ENCODE measurements around the gene TMEM130.

TMEM130 gene, protein sequence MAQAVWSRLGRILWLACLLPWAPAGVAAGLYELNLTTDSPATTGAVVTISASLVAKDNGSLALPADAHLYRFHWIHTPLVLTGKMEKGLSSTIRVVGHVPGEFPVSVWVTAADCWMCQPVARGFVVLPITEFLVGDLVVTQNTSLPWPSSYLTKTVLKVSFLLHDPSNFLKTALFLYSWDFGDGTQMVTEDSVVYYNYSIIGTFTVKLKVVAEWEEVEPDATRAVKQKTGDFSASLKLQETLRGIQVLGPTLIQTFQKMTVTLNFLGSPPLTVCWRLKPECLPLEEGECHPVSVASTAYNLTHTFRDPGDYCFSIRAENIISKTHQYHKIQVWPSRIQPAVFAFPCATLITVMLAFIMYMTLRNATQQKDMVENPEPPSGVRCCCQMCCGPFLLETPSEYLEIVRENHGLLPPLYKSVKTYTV
- long read RNA-seq, donor 1, partial matches to known transcripts: 0 of 1 reads
- long read RNA-seq, donor 1, other reads (novel, unspliced or antisense): 0 of 1 reads
- long read RNA-seq, donor 2: 0 reads
- long read RNA-seq, donor 3, partial matches to known transcripts: 0 of 2 reads
- long read RNA-seq, donor 3, other reads (novel, unspliced or antisense): 0 of 2 reads
- long read RNA-seq, donor 4, partial matches to known transcripts: 0 of 1 reads
- long read RNA-seq, donor 4, other reads (novel, unspliced or antisense): 0 of 1 reads
- long read RNA-seq, donor 5: 0 reads
- long read RNA-seq, donor 6, partial matches to known transcripts: 0 of 2 reads
- long read RNA-seq, donor 6, other reads (novel, unspliced or antisense): 0 of 2 reads
- long read RNA-seq, donor 7: 0 reads
- long read RNA-seq, donor 8, partial matches to known transcripts: 0 of 1 reads
- long read RNA-seq, donor 8, other reads (novel, unspliced or antisense): 0 of 1 reads

DNA sequence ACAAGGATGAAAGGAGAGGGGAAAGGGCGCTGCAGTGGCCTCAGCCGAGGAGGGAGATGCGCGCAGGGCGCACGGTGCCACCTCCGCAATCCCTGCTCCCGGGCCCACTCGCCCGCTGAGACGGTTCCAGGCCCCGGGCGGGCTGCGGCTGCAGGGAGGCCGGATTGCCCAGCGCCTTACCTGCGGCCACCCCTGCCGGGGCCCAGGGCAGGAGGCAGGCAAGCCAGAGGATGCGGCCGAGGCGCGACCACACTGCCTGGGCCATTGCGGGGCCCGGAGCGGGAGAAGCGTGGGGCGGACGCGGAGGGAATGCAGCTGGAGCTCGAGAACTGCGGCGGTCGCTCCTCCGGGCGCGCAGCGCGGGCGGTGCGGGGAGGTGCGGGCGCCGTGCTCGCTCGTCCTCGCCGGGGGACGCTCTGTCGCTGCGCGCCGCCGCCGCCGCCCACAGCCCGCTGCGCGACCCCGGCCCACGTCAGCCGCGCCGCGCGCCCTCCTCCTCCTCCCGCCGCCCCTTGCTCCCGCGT, at the start of gene TMEM130:
TSS of gene TMEM130 (minus strand) at position 418 of the 524 bp plus-strand sequence. CDS start at position 265, 153 bp downstream.
- peak; percentile 60 for DNase-seq

DNA sequence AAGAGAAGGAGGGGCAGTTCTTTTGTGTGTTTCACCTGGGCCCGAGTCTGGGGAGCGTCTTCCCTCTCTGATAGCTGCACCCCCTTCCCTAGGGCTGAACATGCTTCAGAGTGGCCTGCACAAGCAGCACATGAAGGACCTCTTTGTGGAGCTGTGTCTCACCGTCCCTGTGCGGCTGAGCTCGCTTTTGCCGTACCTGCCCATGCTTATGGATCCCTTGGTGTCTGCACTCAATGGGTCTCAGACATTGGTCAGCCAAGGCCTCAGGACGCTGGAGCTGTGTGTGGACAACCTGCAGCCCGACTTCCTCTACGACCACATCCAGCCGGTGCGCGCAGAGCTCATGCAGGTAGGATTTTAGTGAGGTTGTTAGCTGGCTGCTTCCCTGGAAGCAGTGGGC, 47.5 kb upstream of the TMEM130 start:
- DNase-seq: no peak

DNA sequence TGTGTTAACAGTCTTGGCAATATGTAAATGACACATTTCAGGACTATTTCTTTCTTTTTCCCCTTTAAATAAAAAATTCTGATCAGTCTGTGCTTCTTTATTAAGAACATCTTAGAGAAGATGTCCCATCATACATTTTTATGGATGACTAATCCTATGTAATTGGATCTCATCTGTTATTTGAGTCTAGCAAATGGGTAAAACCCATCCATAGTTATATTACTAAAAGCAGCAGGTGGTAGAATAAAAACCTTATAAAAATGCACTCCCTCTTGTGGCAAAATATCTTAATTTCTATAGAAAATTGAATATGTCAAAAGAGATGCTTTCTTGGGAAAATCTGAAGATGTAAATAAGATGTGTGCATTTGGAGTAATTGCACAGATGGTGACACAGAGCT, 43.8 kb upstream of the TMEM130 start:
- DNase-seq: no peak

DNA sequence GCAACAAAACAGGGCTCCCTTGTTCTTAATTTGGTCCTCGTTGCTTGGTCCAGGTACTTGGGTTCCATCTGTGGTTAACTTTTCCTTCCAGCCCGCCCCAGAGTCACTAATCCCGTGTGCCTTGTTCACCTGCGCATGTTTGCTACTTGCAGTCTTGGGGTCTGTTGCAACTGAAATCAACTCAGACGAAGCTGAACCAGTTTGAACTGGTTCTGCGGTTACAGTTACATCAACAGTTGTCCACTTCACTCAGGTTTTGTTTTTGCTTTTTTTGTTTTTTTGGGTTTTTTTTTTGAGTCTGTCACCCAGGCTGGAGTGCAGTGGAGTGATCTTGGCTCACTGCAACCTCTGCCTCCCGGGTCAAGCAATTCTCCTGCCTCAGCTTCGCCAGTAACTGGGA, 43.2 kb upstream of the TMEM130 start:
- no peak for DNase-seq

DNA sequence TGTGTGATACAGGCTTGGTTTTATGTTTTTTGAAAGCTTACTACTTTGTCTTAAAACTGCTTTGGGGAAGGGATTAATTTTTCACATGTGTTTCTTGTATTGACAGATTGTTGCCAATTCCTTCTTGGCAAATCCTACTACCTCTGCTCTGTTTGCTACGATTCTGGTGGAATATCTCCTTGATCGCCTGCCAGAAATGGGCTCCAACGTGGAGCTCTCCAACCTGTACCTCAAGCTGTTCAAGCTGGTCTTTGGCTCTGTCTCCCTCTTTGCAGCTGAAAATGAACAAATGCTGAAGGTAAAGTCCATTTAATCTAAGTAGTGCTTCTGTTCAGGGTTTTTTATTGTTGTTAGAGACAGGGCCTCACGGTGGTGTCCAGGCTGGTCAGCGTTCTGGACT, 42.1 kb upstream of the TMEM130 start:
- DNase-seq: no peak

DNA sequence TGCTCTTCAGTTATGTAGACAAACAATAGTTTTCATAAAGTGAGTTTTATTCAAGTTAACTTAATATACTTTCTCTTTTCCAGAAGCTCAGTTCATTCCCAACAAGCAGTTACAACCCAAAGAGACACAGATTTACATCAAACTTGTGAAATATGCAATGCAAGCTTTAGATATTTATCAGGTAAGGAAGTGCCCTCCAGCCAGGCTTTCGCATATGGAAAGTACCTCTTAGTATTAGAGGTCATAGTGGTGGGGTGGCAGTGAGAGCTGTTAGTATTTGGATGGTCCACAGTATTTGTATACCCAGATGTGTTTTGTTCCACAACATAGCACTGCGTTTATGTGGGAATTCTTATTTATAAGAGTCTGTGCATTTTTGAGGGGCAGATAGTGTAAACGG, 40.6 kb upstream of the TMEM130 start:
- no peak for DNase-seq

DNA sequence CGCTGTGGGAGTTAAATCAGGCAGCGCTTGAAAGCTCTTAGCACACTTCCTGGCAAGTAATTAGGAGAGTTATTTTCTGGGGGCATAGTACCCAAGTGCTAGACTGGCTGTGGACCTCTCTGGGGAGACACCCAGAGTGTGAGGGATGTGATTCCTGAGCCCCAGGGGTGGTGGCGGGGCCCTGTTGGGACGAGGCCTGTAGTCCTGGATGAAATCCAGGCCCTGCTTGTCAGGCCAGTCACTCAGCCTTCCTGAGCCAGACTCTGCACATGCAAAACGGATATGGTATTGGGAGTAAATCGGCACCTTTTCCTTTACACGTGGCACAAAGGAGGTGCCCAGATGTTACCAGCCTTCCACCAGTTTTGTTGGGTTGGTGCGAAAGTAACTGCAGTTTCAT, 39.7 kb upstream of the TMEM130 start:
- no peak for DNase-seq

DNA sequence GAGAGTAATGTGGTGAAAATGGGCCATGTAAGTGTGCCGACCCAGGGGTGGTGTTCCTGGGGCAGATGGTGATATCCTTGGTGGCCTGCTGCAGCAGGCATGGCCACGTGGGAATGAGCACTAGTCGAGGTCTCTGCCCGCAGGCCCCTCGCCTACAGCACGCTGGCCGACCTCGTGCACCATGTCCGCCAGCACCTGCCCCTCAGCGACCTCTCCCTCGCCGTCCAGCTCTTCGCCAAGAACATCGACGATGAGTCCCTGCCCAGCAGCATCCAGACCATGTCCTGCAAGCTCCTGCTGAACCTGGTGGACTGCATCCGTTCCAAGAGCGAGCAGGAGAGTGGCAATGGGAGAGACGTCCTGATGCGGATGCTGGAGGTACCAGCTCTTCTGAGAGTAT, 38.8 kb upstream of the TMEM130 start:
- DNase-seq: no peak

DNA sequence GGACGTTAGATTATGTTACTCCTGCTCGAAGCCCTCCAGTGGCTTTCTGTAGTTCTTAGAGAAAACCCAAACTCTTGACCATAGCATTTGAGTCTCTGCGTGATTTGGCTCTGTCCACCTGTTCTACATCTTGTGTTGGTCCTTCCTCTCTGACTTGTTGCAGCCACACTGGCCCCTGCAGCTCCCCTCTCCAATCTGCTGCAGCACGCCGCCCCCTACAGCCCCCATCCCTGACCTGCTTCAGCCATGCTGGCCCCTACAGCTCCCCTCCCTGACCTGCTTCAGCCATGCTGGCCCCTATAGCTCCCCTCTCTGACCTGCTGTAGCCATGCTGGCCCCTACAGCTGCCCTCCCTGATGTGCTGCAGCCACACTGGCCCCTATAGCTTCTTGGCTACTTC, 37.8 kb upstream of the TMEM130 start:
- no peak for DNase-seq

DNA sequence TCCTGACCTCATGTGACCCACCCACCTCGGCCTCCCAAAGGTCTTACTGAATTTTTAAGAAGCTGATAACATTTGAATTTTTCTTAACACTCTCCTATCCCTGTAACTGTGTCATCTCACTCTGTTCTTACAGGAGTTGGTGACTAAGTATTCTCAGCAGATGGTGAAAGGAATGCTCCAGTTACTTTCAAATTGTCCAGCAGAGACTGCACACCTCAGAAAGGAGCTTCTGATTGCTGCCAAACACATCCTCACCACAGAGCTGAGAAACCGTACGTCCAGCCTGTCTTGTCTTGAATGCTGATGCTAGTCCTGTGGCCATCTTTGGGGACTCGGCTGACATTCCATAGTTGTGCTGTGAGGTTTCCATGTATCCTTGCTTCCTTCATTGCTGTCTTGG, 33.4 kb upstream of the TMEM130 start:
- no peak for DNase-seq

DNA sequence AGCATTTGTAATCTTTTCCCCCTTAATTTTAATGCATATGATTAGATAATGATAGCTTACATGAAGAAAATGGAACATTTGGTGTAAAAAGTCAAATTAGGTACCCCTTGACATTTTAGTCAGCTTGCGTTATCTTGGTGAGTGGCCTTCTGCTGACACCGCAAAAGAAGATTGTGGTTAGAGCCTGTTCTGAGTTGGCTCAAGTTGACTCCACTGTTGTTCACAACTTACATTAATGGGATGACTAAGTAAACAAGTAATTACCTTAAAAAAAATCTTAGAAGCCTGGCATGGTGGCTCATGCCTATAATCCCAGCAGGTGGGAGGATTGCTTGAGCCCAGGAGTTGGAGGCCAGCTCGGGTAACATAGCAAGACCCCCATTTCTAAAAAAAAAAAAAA, 32.7 kb upstream of the TMEM130 start:
- no peak for DNase-seq

DNA sequence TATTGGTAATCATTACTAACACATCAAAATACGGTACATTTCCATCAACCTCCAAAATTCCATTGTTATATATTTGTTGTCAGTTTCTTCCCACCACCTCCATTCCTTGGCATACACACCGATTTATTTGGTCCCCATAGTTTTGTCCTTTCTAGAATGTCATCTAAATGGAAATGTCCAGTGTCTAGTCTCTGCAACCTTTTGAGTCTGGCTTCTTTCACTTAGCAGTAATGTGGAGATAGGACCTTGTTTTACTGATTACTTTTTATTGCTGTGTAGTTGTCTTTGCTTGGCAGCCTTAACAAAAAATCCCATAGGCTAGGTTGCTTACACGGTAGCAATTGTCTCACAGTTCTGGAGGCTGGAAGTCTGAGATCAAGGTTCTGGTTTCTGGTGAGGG, 31.0 kb upstream of the TMEM130 start:
- no peak for DNase-seq

DNA sequence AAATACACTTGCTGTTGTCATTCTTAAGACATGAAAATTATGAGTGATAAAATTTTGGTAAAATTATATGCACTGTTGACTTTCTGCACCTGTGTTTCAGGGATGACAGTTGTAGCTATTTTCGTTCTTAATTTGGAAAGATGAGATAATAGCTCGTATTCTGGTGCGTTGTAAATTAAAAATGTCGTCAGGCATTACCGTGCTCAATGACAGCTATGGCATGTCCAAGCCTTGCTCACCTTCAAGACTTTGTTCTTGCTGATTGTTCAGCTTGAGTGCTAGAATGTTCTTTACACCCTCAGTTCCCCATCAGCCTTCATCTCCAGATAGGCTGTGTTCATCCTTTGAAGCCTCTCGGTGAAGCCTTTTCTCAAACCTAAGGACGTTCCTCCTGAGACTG, 30.0 kb upstream of the TMEM130 start:
- no peak for DNase-seq

DNA sequence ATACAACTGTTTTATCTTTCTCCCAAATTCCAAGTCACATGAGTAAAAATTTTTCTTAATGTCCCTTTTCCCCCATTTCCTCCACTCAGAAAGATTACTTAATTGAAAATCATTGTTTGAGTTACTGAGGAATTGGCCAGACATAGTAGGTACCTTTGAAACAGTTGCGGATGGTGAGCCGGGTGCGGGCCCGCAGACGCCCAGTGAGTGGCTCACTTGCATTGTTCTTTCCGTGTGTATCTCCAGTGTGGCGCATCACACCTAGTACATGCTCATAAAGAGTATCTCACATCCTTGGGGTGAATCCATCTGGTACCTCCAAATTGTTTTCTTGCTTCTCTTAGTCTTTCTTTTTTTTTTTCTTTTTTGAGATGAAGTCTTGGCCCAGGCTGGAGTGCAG, 22.8 kb upstream of the TMEM130 start:
- DNase-seq: no peak

DNA sequence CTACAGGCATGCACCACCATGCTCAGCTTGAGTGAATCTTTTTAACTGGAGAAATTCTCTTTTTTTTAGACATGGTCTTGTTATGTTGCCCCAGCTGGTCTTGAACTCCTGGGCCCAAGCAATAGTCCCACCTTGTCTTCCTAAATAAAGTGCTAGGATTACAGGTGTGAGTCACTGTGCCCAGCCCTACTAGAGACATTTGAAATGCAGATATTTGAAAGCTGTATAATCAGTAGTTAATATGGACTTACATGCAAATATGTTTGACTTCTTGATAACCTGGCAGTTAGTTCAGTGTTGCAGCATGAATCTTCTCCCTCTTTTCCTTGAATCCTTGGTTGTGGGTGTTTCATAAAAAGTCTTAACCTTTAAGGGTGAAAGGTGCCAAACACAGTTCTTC, 17.2 kb upstream of the TMEM130 start:
- DNase-seq: no peak

DNA sequence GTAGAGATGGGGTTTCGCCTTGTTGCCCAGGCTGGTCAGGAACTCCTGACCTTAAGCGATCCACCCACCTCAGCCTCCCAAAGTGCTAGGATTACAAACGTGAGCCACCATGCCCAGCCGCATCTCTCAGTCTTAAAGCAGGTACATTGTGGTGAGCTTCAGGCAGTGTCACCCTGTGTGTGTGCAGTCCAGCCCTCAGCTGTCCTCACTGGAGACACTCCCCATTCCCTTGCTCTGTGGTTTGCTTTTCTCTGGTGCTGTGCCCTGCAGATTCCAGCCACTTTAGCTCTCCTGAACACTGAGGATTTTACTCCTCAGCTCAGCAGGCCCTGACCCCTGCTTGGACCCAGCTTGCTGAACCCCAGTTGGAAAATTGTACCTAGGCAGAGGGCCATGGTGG, 14.6 kb upstream of the TMEM130 start:
- DNase-seq: no peak

DNA sequence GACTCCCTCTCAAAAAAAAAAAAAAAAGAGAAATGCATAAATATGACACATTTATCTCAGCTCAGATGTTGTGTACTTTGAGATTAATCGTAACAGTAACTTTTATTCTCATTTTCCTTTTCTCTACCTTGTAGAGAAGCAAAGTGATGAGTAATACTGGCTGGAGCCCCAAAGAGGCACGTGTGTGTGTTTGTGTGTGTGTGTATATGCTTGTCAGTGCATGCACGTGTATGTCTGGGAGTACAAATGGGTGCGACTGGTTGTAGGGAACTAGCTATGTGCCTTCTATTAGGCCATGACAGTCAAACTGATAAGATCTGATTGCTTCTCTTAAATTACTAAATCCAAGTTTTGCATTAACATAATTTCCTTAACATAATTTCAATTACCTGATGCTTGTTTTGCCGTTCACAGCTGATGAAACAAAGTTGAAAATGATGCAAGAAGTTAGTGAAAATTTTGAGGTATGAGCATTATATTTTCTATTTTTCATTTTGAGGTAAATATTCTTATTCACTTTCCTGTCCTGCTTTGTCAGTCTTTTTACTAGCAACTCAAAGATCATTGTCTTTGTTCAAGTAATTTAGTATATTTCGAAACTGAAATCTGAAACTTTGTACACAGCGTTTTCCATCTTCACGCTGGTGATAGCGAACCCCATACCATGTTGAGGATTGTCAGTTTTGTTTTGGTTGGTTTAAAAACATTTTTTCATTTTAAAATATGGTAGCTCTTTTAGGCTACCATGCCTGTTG, 11.9 kb upstream of the TMEM130 start:
- no peak for DNase-seq

DNA sequence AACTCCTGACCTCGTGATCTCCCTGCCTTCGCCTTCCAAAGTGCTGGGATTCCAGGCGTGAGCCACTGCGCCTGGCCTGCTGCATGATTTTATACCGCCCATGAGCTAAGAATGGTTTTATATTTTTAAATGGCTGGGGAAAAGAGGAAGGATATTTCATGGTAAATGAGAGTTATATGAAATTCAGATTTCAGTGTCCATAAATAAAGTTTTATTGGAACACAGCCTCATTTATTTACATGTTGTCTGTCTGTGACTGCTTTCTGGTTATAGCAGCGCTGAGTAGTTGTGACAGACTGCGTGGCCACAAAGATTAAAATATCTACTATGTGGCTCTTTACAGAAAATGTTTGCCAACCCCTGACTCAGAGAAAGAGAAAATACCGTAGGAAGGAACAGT, 10.7 kb upstream of the TMEM130 start:
- no peak for DNase-seq

DNA sequence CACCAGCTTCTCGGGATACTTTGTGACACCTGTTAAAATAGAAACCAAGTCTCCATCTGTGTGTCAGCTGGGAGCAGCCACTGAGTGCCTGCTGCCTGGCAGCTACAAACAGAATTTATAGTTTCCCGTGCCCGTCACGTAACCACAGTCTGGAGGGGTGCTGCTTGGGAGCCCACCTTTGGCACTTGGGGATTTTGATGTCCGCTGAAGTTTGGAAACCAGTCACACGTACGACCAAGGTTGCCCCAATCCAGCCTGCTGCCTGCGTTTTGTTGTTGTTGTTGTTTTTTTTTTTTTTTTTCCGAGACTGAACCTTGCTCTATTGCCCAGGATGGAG, 10.1 kb upstream of the TMEM130 start:
- no peak for DNase-seq

DNA sequence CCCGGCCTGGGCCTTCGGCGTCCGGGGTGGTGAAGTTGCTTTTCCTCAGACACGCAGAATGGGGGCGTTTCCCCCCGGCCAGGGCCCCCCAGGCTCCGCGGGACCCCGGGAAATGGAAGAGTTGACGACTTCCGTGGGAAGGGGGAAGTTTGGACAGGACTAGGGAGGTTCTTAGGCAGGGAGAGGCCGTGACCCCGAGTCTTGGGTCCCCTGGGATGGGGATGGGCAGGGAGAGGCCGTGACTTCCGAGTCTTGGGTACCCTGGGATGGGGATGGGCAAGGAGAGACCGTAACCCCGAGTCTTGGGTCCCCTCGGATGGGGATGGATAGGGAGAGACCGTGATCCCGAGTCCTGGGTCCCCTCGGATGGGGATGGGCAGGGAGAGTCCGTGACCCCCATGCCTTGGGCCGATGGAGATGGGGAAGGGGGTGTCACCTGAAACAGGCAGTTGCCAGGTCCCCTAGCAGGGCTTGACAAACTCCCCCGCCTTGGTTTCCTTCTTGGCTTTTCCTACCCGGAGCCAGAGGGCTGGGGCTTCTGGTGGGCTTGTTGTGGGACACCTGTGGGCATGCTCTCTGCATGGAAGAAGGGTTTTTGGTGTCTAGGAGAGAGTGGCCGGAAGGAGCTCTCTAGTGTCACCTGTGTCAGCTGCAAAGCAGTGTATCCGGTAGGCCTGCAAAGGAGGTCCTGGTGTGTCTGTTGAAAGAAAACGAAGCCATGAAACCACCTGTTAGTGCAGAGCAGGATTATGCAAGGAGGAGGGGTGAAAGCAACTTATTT, 9.6 kb upstream of the TMEM130 start:
- peak; percentile 50 for DNase-seq

DNA sequence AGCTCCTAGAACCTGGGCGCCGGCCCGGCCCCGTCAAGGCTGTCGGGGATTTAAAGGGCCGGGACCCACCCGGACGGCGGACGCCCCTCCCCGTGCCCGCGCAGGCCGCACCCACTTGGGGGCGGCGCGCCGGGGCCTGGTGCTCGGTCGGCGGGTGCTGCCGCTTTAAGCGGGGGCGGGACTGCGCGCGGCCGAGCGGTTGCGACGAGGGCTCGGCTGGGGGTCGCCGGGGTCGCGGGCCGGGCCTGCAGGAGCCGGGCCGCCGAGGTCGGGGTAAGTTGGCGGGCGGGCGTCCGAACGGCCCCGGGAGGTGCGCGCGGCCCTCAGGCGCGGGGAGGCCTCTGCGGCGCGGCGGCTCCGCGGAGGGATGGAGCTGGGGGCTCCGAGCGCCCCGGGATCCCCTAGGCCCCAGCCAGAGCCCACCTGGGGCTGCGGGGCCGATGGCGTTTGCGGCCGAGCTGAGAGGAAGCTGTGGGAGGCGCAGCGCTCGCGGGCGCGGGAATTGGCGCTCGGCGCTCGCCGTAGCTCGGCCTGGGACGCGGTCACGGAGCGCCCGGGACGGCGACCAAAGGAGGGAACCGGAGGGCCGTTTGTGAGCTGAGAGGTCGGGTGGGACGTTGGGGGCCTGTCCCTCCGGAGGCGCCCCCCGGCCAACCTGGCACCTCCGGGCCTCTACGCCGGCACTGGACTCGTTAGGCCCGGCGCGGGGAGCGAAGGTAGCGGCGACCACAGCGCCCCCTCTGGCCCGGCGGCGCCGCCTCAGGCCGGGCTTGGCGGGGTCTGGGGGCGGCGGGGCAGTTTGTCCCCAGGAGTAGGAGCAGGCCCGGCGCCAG, 8.8 kb upstream of the TMEM130 start, which contains the start of gene TRRAP:
TSS of gene TRRAP (plus strand) at position 168 of the 833 bp plus-strand sequence. CDS start 2,619 bp downstream, outside the sequence.
- peak; percentile 97 for DNase-seq
